ENCODE data around the gene CCDC59. TPM values are rescaled to one million over a fixed set of nuclear protein-coding genes. Genes with fewer than 3 reads are reported as not detected.

CCDC59 gene
- total and polyA plus RNA-seq, 10 of the 15 experiments (the other 5 are each of a cell fraction or from before 2014, with no cell fraction given), result 30.4 to 128 (median 84.0) TPM

DNA sequence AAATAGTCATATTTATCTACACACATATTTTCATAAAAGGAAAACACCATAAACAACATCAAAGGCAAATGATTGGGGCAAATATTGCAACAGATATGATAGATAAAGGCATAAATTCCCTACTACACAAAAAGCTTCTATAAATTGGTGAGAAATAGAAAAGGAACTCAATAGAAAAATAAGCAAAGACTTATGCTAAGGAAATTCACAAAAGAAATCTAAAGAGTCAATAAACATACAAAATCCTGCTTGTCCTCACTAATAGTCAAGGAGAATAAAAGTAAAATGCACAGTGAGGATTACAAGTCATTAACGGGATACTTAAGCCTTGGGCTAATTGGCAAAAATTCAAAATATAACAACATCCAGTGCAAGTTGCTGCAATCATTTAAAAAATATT lies 30.3 kb downstream of the CCDC59 start:
- CTCF ChIA-PET, result interaction anchor here (1.3 to 1.8 kb wide), 2 partner anchors 684 to 717 kb away, joined by 3 to 8 read pairs; no protein-coding TSS in a partner anchor
- FAIRE-seq, result no peak
- no peak overlapping the region for H2AFZ ChIP-seq (ENCODE audit: control insufficient read depth, low read depth, low read length)
- H3K4me3 ChIP-seq, result no peak overlapping the region
- ATAC-seq, result no peak
- no peak overlapping the region for H3K4me2 ChIP-seq (ENCODE audit: control insufficient read depth, insufficient read depth)
- H3K27ac ChIP-seq (ENCODE audit: control insufficient read depth, insufficient read depth), result no peak overlapping the region
- H3K9me3 ChIP-seq (replicated peaks; ENCODE audit: control insufficient read depth, insufficient read depth, low read length), result no peaks in the 10 kb centered on the region
- H3K36me3 ChIP-seq (ENCODE audit: control insufficient read depth in 2 of 2, insufficient read depth in 2 of 2, low read length in 1 of 2), result no peaks in the 10 kb centered on the region
- POLR2A ChIA-PET, result no interaction called here
- intact Hi-C loops (cut with micrococcal nuclease; ENCODE audit: unreplicated experiment) (loop anchor here (1.0 kb wide), 1 partner anchor 684 kb away; no protein-coding TSS in a partner anchor), in situ Hi-C loops (cut with MboI) (loop anchor here (10.0 kb wide), 1 partner anchor 673 kb away; no protein-coding TSS in a partner anchor)
- WGBS (ENCODE audit: insufficient coverage, insufficient replicate concordance, low lambda C conversion rate, missing lambda C conversion rate), result 95% methylated on average over 1 of the region's 1 CpG
- no peaks in the 10 kb centered on the region for H3K79me2 ChIP-seq (ENCODE audit: control insufficient read depth, insufficient read depth, low read length)
- no peak overlapping the region for H3K9ac ChIP-seq (ENCODE audit: control insufficient read depth, insufficient read depth, low read length)
- no peaks in the 10 kb centered on the region for H3K4me1 ChIP-seq (ENCODE audit: control insufficient read depth, insufficient read depth, low read length)
- BruUV-seq (replicated peaks), result no TSS peak
- RAD21 ChIA-PET (ENCODE audit: unreplicated experiment), result interaction anchor here (3.1 kb wide), 1 partner anchor 684 kb away, joined by 12 read pairs; no protein-coding TSS in a partner anchor
- DNase-seq (ENCODE audit: low read depth, low spot score), result no peak
- H3K27me3 ChIP-seq (replicated peaks in 1 of 2; ENCODE audit: control insufficient read depth in 2 of 2, insufficient read depth in 2 of 2, low read length in 1 of 2), result no peaks in the 10 kb centered on the region
- H4K20me1 ChIP-seq (ENCODE audit: control insufficient read depth, insufficient read depth), result no peaks in the 10 kb centered on the region
- SMC1A ChIA-PET (ENCODE audit: uncharacterized antibody, unreplicated experiment), result interaction anchor here (1.1 to 2.2 kb wide), 3 partner anchors 10 to 684 kb away, joined by 3 to 9 read pairs (median 3); no protein-coding TSS in a partner anchor
- TF ChIP-seq MEF2A (IDR thresholded peaks at IDR 0.05; ENCODE audit: insufficient read depth, low read depth, low read length) (no peak), SMAD5 (IDR thresholded peaks at IDR 0.05; ENCODE audit: low read depth) (no peak), NFIC (IDR thresholded peaks at IDR 0.05; ENCODE audit: low read depth, low read length) (no peak), MTA2 (IDR thresholded peaks at IDR 0.05; ENCODE audit: low read depth) (no peak), SUPT20H (IDR thresholded peaks at IDR 0.05; ENCODE audit: borderline replicate concordance, control insufficient read depth, low read depth, low read length) (no peak), MYC (IDR thresholded peaks at IDR 0.05; ENCODE audit: insufficient read depth, insufficient read length, insufficient replicate concordance, low read length, severe bottlenecking) (no peak), BCL11A (IDR thresholded peaks at IDR 0.05; ENCODE audit: low read depth, low read length) (no peak), GABPA (IDR thresholded peaks at IDR 0.05; ENCODE audit: low read depth) (no peak), SMARCA5 (IDR thresholded peaks at IDR 0.05) (no peak)
- TF ChIP-seq, protein P1, sequence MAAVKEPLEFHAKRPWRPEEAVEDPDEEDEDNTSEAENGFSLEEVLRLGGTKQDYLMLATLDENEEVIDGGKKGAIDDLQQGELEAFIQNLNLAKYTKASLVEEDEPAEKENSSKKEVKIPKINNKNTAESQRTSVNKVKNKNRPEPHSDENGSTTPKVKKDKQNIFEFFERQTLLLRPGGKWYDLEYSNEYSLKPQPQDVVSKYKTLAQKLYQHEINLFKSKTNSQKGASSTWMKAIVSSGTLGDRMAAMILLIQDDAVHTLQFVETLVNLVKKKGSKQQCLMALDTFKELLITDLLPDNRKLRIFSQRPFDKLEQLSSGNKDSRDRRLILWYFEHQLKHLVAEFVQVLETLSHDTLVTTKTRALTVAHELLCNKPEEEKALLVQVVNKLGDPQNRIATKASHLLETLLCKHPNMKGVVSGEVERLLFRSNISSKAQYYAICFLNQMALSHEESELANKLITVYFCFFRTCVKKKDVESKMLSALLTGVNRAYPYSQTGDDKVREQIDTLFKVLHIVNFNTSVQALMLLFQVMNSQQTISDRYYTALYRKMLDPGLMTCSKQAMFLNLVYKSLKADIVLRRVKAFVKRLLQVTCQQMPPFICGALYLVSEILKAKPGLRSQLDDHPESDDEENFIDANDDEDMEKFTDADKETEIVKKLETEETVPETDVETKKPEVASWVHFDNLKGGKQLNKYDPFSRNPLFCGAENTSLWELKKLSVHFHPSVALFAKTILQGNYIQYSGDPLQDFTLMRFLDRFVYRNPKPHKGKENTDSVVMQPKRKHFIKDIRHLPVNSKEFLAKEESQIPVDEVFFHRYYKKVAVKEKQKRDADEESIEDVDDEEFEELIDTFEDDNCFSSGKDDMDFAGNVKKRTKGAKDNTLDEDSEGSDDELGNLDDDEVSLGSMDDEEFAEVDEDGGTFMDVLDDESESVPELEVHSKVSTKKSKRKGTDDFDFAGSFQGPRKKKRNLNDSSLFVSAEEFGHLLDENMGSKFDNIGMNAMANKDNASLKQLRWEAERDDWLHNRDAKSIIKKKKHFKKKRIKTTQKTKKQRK (IDR thresholded peaks at IDR 0.05; ENCODE audit: low read depth, low read length), result no peak
- TF ChIP-seq, protein P2, sequence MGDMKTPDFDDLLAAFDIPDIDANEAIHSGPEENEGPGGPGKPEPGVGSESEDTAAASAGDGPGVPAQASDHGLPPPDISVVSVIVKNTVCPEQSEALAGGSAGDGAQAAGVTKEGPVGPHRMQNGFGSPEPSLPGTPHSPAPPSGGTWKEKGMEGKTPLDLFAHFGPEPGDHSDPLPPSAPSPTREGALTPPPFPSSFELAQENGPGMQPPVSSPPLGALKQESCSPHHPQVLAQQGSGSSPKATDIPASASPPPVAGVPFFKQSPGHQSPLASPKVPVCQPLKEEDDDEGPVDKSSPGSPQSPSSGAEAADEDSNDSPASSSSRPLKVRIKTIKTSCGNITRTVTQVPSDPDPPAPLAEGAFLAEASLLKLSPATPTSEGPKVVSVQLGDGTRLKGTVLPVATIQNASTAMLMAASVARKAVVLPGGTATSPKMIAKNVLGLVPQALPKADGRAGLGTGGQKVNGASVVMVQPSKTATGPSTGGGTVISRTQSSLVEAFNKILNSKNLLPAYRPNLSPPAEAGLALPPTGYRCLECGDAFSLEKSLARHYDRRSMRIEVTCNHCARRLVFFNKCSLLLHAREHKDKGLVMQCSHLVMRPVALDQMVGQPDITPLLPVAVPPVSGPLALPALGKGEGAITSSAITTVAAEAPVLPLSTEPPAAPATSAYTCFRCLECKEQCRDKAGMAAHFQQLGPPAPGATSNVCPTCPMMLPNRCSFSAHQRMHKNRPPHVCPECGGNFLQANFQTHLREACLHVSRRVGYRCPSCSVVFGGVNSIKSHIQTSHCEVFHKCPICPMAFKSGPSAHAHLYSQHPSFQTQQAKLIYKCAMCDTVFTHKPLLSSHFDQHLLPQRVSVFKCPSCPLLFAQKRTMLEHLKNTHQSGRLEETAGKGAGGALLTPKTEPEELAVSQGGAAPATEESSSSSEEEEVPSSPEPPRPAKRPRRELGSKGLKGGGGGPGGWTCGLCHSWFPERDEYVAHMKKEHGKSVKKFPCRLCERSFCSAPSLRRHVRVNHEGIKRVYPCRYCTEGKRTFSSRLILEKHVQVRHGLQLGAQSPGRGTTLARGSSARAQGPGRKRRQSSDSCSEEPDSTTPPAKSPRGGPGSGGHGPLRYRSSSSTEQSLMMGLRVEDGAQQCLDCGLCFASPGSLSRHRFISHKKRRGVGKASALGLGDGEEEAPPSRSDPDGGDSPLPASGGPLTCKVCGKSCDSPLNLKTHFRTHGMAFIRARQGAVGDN (IDR thresholded peaks at IDR 0.05), result no peak

All from GM12878 (cell line).